ENCODE measurements around the gene TMEM30B. TPM values are rescaled to one million over a fixed set of nuclear protein-coding genes. Genes with fewer than 3 reads are reported as not detected.

Gene TMEM30B
- total and polyA plus RNA-seq, 9 of the 15 experiments (the other 6 are each of a cell fraction or from before 2014, with no cell fraction given) = 0.04 TPM; not detected in 8

DNA sequence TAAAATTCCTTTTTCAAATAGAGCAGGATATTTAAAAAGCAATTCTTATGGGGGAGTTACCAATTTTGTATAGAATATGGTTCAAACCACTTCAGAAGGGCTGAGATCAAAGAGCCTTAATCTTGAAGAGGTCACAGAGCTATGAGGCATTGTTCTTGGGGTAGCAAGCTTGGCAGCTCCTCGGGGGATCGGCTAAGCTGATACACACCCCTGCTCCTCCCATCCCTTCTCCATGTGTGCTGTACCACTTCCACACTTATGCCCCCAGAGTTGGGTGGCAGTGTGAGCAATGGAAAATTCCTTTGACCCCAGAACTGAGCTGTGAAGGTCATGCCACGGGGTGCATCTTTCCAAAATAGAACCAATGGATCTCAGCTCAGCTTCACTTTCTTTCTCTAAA is 15.0 kb upstream of the TMEM30B start (continued):
- no peak for TF ChIP-seq ESRRA (IDR thresholded peaks at IDR 0.05; ENCODE audit: borderline replicate concordance, low read depth)
- TF ChIP-seq ILK (tag; IDR thresholded peaks at IDR 0.05; ENCODE audit: borderline replicate concordance, low read depth) = no peak
- TF ChIP-seq HNRNPH1 (optimal IDR thresholded peaks at IDR 0.05; ENCODE audit: low read depth, low read length) = no peak
- TF ChIP-seq MECOM (CRISPR knock-in tag; IDR thresholded peaks at IDR 0.05) = no peak
- TF ChIP-seq BRD4 (IDR thresholded peaks at IDR 0.05) = no peak

DNA sequence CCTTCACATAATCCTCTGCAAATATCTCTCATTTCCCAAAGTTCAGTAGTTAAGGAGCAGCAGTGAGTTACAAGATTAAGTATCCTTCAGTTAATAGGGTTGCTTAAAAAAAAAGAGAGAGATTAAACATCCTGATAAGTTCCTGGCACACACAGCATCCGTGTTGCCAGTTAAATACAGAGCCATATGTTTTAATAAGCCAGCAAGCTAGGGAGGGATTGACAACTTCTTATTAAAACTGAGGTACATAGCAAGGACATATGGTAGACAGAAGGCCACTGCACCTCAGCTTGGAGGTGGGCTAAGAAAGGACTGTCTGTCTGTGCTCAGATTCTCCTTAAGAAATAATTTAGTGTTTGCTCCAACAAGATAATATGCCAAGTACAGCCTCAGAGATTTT is 9.6 kb upstream of the TMEM30B start:
- FAIRE-seq (no peak), ATAC-seq (no peak), DNase-seq (ENCODE audit: extremely low read depth in 1 of 4, low spot score in 3 of 4) (no peak)
- no peaks in the 10 kb centered on the region for H3K9me1 ChIP-seq (ENCODE audit: control insufficient read depth, insufficient read depth, low read length)
- no peaks in the 10 kb centered on the region for H3K9me3 ChIP-seq (replicated peaks; ENCODE audit: control insufficient read depth, insufficient read depth, low read depth, low read length)
- TF ChIP-seq PCBP2 (IDR thresholded peaks at IDR 0.05; ENCODE audit: low read depth, low read length, poor library complexity, severe bottlenecking) = no peak
- no peak for TF ChIP-seq TCF3 (CRISPR knock-in tag; IDR thresholded peaks at IDR 0.05)
- no peak for TF ChIP-seq STAT5B (CRISPR knock-in tag; IDR thresholded peaks at IDR 0.05)
- no peak for TF ChIP-seq CREB3L1 (IDR thresholded peaks at IDR 0.05; ENCODE audit: borderline replicate concordance, low read depth)
- TF ChIP-seq CBX8 (IDR thresholded peaks at IDR 0.05; ENCODE audit: borderline replicate concordance, extremely low read depth, low read depth, low read length, poor library complexity, severe bottlenecking) = no peak
- TF ChIP-seq ZC3H11A (IDR thresholded peaks at IDR 0.05; ENCODE audit: low read depth, low read length) = no peak
- TF ChIP-seq PBX2 (CRISPR knock-in tag; IDR thresholded peaks at IDR 0.05; ENCODE audit: low read depth) = no peak
- TF ChIP-seq PBX2 (tag; conservative IDR thresholded peaks at IDR 0.05; ENCODE audit: low read depth) = no peak
- no peak for TF ChIP-seq TBL1XR1 (IDR thresholded peaks at IDR 0.05; ENCODE audit: low read length in 2 of 2)
- in situ Hi-C loops (cut with MboI) (loop anchor here (25.0 kb wide), 1 partner anchor 822 kb away; no protein-coding TSS in a partner anchor), intact Hi-C loops (cut with micrococcal nuclease) (loop anchor here (10.0 kb wide), 1 partner anchor 544 kb away; no protein-coding TSS in a partner anchor)
- H3K36me3 ChIP-seq (ENCODE audit: control insufficient read depth, insufficient read depth, low read length) = no peaks in the 10 kb centered on the region
- H2AFZ ChIP-seq (ENCODE audit: low read depth, low read length) = no peak overlapping the region
- H3K27ac ChIP-seq (ENCODE audit: extremely low read depth, low read depth, low read length) = no peak overlapping the region
- no peak overlapping the region for H3K4me2 ChIP-seq (ENCODE audit: insufficient read depth, low read length)
- CTCF ChIA-PET (ENCODE audit: low intra/inter-chr PET ratio) = no interaction called here
- H4K20me1 ChIP-seq (replicated peaks; ENCODE audit: control insufficient read depth, insufficient read depth, low read length) = no peaks in the 10 kb centered on the region
- no TSS peak for BruUV-seq (replicated peaks)
- POLR2A ChIA-PET = interaction anchor here (0.8 to 1.1 kb wide), 2 partner anchors 17 to 161 kb away, joined by 3 read pairs; no protein-coding TSS in a partner anchor
- H3K27me3 ChIP-seq (ENCODE audit: control insufficient read depth in 2 of 2, insufficient read depth in 2 of 2, low read length in 2 of 2) = no peaks in the 10 kb centered on the region; a peak in 1 of 5 replicates
- no peak overlapping the region for H3K4me3 ChIP-seq
- H3K9ac ChIP-seq (ENCODE audit: insufficient read depth in 1 of 2, low read depth in 2 of 2, low read length in 2 of 2) = no peak overlapping the region
- H3K4me1 ChIP-seq (replicated peaks in 1 of 2; ENCODE audit: control insufficient read depth in 2 of 2, insufficient read depth in 2 of 2, low read length in 2 of 2) = no peaks in the 10 kb centered on the region
- no peaks in the 10 kb centered on the region for H3K79me2 ChIP-seq (ENCODE audit: control insufficient read depth, insufficient read depth, low read length)
- WGBS (ENCODE audit: insufficient coverage, low coverage, missing lambda C conversion rate) = 0% methylated on average over 1 of the region's 1 CpG

Measured in K562 (cell line).